ENCODE data around the gene MARS1. TPM values are rescaled to one million over a fixed set of nuclear protein-coding genes. Genes with fewer than 3 reads are reported as not detected.

Gene MARS1
- total RNA-seq, 1 experiment from 2014 or later, result 282 TPM

DNA sequence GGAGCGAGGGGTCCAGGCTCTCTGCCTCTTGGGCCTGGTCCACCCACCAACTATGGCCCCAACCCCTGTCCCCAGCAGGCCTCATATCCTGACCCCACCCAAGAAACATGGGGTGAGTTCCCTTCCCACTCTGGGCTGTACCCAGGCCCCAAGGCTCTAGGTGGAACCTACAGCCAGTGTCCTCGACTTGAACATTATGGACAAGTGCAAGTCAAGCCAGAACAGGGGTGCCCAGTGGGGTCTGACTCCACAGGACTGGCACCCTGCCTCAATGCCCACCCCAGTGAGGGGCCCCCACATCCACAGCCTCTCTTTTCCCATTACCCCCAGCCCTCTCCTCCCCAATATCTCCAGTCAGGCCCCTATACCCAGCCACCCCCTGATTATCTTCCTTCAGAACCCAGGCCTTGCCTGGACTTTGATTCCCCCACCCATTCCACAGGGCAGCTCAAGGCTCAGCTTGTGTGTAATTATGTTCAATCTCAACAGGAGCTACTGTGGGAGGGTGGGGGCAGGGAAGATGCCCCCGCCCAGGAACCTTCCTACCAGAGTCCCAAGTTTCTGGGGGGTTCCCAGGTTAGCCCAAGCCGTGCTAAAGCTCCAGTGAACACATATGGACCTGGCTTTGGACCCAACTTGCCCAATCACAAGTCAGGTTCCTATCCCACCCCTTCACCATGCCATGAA lies 16.8 kb upstream of the MARS1 start:
- DNase-seq (ENCODE audit: low read depth), result no peak

GRCh38 chr12:57471661-57472060 lies 16.2 kb upstream of the MARS1 start:
- DNase-seq (ENCODE audit: low read depth), result no peak

- DNase-seq (ENCODE audit: low read depth), result no peak
Observed at GRCh38 chr12:57472391-57472790, 15.5 kb upstream of the MARS1 start.

DNA sequence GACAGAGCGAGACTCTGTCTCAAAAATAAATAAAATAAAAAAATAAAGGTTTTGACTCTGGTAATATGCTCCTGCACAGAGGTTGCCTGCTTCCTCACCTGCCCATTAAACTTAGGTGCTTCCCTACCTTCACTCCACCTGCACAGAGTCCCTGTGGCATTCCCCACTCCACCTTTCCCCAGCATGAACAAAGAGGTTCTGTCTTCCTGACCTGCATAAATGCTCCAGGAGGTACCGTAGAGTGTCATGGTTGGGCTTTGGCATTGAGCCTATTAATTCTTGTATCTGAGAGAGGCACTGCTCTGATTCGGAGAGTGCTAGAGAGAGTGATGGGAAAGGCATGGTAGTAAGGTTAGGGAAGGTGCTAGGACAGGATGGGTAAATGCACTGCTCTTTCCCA lies 14.5 kb upstream of the MARS1 start:
- no peak for DNase-seq (ENCODE audit: low read depth)

DNA sequence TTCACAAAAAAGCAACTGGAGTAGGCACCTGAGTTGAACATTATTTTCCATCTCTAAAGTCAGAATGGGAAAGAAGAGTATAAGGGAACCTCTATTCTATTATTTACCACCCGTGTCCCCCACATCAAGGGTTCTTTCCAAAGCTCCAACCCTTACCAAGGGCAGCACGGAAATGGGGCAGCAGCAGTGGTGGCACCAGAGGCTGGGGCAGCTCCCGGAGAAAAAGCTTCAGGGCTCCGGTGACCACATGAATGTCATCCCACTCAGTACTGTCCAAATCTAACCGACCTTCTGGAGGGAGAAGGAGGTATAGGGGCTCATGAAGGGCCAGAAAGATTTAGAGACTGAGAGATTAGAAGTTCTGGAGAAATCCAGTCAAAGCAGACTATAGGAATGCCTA lies 14.0 kb upstream of the MARS1 start:
- DNase-seq (ENCODE audit: low read depth), result no peak

GRCh38 chr12:57474430-57474829 lies 13.4 kb upstream of the MARS1 start:
- no peak for DNase-seq (ENCODE audit: low read depth)

DNA sequence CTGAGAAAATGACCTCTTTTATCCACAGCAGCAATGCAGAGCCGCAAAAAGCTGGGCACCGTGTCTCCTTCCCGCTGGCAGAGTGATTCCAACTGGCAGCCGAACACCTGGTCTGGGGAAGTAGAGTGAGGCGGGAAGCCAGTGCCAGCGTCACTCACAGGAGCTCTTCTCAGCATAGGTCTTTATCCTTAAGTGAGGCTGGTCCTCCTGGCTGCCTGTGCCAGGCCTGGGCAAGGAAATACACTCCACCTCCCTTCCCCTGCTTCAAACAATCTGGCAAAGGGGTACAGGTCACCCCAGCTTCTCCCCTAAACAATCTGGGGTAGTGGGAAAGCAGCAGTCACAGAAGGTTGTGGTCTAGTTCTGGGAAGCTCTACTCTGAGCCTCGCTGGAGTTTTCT lies 13.0 kb upstream of the MARS1 start:
- DNase-seq (ENCODE audit: low read depth), result no peak

- DNase-seq (ENCODE audit: low read depth), result no peak
Observed at GRCh38 chr12:57475271-57476161, 12.4 kb upstream of the MARS1 start.

DNA sequence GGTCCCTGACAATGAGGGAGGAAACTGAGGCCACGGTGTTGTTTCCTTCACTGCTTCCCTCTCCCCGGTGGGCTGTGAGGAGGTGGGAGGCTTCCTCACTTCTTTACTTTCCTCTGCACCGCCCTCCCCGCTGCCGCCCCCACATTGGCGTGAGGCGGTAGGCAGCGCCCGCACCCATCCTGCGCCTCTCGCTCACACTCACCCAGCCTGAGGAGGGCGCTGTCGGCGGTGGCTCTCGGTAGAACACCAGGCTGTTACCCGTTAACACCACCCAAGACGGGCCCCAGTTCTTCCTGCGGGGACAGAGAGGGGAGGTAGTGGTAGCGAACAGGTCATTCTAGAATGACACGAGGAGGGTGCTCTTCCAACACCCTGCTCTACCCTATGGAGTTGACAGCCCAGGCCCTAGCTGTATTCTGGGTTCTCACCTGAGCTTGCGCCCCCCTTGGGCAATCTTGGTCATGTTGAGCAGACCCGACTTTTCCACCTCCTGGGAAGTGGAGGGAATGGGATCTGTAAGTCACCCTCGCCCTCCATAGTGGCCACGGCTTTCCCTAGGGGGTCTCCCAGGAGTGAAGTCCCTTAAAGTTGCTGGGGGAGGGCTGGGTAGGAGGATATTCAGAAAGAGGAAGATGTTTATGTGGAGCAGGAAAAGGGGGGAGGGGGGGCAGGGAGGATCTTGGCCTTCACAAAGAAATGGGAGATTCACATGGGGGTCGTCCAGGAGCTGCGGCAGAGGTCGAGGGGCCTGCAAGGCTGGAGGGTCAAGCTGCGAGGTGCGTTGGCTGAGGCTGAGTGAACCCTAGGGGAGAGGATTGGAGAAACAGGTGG lies 11.5 kb upstream of the MARS1 start:
- no peak for DNase-seq (ENCODE audit: low read depth)

- no peak for DNase-seq (ENCODE audit: low read depth)
Observed at GRCh38 chr12:57476993-57477709, 10.7 kb upstream of the MARS1 start.

GRCh38 chr12:57477710-57478681 lies 9.9 kb upstream of the MARS1 start:
- DNase-seq (ENCODE audit: low read depth), result no peak

- no peak for DNase-seq (ENCODE audit: low read depth)
Observed at GRCh38 chr12:57479043-57479375, 8.9 kb upstream of the MARS1 start.

DNA sequence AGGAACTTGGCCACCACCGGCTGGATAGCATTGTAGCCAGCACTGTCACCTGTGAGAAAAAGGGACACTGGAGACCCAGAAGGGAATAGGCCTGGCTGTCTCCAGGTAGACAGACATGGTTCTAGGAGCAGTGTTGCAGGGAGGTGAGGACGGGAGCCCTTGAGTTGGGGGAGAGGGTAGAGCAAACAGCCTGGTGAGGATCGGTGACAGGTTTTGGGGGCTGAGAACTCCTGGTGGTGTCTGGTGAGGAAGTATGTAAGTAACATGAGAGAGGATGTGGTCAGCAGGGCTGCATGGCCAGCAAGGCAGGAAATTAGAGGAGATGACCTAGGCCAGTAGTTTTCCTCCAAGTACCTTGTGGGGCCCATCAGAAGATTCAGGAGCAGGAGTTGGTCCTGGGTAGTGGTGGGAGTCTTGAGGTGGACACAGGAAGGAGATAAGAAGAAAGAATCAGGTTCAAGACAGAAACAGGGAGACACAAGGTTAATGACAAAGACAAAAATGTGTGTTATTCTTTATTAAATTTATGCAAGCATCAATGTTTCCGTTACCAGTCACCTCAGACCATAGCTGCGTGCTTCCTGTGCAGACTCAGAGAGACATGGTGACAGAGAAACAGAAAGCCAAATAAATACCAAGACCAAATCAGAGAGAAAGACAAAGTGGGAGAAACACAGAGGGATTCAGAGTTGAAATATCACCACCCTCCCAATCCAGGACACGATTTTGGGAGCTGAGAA lies 8.3 kb upstream of the MARS1 start, which contains the start of gene ARHGAP9:
TSS of gene ARHGAP9 (minus strand) at position 491 of the 740 bp plus-strand sequence. CDS start at position 31, 460 bp downstream.
- peak; percentile 75 for DNase-seq (ENCODE audit: low read depth)

GRCh38 chr12:57481671-57482070 lies 6.2 kb upstream of the MARS1 start:
- no peak for DNase-seq (ENCODE audit: low read depth)

GRCh38 chr12:57483466-57483865 lies 4.4 kb upstream of the MARS1 start:
- DNase-seq (ENCODE audit: low read depth), result no peak

- DNase-seq (ENCODE audit: low read depth), result no peak
Observed at GRCh38 chr12:57485695-57486094, 2.2 kb upstream of the MARS1 start.

- DNase-seq (ENCODE audit: low read depth), result no peak
Observed at GRCh38 chr12:57487055-57487596, 742 bp upstream of the MARS1 start.

- DNase-seq (ENCODE audit: low read depth), result no peak
Observed at GRCh38 chr12:57488402-57489156, 711 bp downstream of the MARS1 start.
